Activated CD4-positive, alpha-beta T cell treated with anti-CD3 and anti-CD28 coated beads, Interleukin-2, amount 50 U/mL, for 1 hour (primary cell): ENCODE data around the gene SNHG17.
"Not testable (repeated sequence)": the region's sequence is repeated elsewhere in the genome, so short reads cannot be mapped to it uniquely, and the experiment has no call there.

Experiments
- DNase-seq: peaks from one replicate; pipeline ENCODE4 v3.0.0-alpha.2; 2020

SNHG17 gene

DNA sequence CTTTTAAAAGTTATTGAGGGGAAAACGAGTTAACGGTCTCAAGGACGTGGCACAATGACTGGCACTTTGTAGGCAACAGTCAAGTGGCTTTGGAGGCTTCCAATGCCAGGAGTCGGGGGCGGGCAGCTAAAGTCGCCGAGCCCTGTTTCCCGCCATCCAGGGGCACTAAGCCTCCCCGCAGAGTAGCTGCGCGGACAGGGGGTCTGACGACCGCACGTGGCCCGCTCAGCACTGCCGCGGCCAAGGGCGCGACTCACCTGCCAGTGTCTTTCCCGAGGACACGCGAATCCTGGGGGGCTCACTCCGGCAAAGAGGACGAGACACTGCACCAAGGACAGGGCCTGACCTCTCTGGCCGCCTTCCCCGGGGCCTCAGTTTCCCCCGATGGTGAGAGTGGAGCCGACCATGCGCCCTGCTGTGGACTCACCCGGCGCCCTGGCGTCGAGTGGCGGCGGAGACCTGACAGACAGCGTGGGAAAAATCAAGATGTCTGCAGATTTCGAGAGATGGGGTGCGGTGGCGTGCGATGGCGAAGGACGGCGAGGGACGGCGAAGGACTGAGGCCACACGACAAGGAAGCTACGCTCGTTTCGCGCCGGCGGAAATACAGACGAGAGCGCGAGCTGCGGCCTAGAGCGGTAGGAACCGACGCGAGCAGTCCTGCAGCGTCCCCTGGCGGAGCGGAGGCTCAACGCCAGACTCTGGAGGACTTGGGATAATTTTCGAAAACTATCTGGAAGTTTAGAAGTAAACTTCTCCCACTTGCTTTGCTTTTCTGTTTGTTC, at the start of gene SNHG17:
Gene SNHG17, minus strand, starts transcription at position 559 of the 785 bp plus-strand sequence.
- DNase-seq, result peak; percentile 89

DNA sequence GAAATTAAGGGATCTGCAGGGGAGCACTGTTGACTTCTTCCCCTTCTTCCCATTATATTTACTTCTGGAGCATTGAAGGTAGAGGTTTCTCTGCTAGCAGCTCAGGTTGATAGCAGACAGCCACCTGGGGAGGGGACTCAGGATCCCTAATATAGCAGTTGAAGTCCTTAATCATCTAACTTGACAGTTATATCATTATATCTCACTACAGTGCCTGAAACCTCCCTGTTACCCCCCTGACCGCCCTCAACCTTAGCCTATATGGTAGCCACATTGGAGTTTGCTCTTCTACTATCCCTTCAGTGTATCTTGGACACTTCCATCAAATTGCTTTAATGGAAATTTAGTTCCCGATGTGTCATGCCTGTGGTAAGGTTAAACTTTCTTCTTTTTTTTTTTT, 44.5 kb upstream of the SNHG17 start:
- no peak for DNase-seq

DNA sequence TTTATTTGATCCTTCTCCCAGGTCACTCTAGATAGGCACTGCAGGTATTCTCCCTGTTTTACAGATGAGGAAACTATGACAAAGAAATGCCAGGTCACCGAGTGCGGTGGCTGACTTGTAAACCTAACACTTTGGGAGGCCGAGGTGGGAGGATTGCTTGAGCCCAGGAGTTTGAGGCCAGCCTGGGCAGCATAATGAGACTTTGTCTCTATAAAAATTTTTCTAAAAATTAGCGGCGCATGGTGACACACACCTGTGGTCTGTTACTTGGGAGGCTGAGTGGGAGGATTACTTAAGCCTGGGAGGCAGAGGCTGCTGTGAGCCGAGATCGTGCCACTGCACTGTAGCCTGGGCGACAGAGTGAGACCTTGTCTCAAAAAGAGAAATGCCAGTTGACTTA, 42.6 kb upstream of the SNHG17 start:
- DNase-seq, result no peak

DNA sequence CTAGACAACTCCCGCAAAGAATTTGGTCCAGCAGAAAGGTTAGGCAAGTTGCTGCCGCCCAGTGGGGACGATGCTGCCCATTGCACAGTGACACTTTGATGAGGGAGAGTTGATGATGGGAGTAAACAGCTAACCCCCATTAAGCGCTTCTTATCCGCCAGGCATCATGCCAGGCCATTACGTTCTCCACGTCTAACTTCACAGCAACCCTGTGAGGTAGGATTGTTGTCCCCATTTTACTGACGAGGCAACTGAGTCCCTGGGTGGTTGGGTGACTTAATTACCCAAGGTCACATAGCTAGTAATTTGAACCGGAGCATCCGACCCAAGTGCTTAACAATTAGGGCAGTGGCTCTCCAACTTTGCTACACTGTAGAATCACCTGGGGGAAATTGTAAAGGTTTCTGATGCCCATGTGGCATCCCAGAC, 38.3 kb upstream of the SNHG17 start:
- DNase-seq, result no peak

DNA sequence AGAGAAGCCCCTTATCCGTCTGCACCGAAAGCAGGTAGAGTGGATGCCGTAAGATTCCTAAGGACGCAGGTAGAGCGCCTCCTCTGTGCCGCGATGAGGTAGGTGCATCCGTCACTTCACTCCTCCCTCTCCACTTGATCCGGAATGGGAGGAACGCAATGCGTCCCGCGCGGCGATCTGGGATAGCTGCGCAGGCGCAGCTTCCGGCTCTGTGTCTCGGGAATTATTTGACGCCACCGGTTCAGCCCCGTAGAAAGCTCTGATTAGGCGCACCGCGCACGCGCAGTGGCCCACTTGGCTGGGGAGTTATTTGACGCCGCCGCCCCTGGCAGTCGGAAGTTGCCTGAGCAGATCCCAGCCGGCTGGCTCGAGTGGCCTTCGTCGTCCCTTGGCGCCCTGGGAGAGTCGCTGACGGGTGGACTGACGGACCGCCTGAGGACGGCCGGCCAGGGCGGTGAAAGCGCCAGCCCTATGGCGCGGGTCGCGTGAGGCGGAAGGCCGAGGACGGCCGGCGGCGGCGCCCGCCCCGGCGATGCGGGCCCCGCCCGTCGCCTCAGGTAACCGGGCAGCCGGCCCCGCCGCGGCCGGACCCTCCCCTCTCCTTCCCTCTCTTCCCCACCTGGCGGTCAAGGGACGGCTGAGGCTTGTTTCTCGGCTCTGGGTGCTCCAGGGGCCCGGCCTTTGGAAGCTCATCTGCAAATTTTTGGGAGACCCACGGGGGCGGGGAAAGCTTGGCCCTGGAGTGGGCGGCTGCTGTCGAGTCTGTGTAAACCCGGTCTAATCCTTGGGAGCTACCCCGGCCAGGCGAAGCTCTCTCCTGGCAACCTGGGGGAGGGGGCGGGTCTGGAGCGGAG, 37.6 kb upstream of the SNHG17 start, which contains the start of gene RALGAPB:
Gene RALGAPB, plus strand, starts transcription at position 331 of the 854 bp plus-strand sequence. CDS start 15,590 bp downstream, outside the sequence.
- peak; percentile 99 for DNase-seq

DNA sequence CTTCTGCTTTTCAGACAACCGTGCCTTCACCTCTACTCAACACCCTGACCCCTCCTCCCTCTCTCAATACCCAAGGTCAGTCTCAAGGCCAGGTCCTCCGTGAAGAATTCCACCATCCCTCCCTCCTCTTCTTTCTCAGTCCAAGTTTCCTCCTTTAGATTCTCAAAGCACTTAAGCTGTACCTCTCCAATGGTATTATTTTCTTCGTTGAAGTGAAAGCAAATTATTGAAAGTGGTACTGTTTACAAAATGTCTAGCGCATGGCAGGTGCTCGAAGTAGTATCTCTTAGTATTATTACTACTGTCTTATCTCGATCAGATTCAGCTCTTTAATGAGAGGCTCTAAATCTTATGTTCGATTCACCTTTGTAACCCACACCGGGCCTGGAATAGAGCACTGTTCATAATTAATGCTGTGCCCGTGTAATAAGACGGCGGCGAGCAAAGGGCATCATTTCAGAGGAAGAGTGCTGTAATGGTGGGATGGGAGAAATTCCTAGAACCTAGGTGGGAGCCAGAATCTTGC, 36.9 kb upstream of the SNHG17 start:
- no peak for DNase-seq

DNA sequence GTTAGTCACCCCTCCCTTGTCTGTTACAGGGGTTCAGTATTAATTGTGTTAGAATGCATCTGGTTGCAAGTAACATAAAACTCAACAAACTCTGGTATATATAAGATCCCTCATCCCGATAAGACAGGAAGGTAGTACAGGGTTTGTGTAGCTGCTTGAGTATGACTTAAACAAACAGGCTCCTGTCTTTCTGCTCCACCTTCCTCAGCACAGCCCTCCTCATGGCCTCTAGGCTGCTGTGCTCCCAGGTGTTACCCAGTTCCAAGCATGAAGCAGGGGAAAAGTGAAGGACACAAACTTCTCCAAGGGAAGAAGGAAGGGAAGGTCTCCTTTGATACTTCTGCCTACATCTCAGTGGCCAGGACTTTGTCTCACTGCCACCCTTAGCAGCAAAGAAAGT, 36.1 kb upstream of the SNHG17 start:
- DNase-seq, result no peak

DNA sequence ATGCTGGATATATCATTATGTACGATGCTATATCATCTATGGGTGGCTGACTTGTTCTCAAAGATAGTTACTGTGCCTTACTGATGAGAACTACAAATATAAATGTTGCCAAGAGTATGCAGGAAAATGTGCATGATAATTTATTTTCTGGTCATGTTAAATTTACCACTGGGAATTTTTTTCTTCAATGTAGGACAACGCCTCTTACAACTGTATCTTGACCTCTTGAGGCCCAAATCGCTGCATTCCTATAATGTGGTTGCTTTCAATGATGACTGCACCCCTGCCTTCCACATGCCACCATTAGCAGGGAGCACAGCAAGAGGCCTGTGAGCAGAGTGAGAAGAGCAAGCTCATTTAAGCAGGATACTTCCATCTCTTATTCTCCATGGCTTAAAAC, 31.9 kb upstream of the SNHG17 start:
- DNase-seq, result no peak

DNA sequence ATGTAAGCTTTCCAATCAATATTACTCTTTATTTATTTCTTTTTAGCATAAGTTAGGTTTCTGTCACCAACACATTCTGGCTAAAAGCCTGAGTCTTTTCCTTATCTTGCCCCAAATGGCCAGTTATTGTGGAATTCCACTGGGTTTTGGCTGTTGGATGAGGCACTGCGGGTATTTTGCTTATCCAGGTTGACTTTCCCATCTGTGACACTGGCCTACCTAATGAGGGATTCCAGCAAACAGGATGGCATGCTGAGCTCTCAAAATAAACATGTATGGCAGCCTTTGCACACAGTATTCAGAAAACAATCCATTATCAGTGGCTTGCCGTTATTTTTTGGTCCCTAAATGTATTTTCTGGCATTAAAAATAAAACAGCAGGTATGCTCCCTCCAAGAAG, 31.0 kb upstream of the SNHG17 start:
- no peak for DNase-seq

DNA sequence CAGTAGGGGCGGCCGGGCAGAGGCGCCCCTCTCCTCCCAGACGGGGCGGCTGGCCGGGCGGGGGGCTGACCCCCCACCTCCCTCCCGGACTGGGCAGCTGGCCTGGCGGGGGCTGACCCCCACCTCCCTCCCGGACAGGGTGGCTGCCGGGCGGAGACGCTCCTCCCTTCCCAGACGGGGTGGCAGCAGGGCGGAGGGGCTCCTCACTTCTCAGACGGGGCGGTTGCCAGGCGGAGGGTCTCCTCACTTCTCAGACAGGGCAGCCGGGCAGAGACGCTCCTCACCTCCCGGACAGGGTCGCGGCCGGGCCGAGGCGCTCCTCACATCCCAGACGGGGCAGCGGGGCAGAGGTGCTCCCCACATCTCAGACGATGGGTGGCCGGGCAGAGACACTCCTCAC, 26.4 kb upstream of the SNHG17 start:
- DNase-seq, result not testable (repeated sequence)

DNA sequence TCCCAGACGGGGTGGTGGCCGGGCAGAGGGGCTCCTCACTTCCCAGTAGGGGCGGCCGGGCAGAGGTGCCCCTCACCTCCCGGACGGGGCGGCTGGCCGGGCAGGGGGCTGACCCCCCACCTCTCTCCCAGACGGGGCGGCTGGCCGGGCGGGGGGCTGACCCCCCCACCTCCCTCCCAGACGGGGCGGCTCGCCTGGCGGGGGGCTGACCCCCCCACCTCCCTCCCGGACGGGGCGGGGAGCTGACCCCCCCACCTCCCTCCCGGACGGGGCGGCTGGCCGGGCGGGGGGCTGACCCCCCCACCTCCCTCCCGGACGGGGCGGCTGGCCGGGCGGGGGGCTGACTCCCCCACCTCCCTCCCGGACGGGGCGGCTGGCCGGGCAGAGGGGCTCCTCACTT, 26.0 kb upstream of the SNHG17 start:
- DNase-seq, result not testable (repeated sequence)

DNA sequence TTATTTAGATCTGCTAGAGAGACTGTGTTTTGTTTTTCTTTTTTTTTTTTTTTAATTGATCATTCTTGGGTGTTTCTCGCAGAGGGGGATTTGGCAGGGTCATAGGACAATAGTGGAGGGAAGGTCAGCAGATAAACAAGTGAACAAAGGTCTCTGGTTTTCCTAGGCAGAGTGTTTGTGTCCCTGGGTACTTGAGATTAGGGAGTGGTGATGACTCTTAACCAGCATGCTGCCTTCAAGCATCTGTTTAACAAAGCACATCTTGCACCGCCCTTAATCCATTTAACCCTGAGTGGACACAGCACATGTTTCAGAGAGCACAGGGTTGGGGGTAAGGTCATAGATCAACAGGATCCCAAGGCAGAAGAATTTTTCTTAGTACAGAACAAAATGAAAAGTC, 25.5 kb upstream of the SNHG17 start:
- DNase-seq, result not testable (repeated sequence)

DNA sequence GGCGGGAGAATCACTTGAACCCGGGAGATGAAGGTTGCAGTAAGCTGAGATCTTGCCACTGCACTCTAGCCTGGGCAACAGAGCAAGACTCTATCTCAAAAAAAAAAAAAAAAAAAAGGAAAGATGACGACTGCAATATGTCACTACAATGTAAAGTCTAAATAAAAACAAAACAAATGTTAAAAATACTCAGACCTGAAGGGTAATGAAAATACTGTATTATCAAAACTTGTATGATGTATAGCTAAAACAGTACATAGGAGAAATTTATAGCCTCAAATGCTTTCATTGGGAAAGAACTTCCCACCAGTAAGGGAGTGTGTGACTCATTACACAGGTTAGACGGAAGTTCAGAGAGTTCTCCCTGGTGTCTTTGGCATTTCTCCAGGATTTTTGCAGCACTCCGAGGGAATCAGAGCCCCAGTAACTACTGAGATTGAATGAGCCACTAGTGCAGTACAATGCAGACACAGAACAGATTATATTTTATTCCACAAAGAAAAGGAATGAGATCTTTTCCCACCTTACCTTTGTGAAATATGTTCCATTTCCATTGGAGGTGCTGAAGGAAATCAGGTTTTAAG, 25.0 kb upstream of the SNHG17 start:
- DNase-seq, result no peak

DNA sequence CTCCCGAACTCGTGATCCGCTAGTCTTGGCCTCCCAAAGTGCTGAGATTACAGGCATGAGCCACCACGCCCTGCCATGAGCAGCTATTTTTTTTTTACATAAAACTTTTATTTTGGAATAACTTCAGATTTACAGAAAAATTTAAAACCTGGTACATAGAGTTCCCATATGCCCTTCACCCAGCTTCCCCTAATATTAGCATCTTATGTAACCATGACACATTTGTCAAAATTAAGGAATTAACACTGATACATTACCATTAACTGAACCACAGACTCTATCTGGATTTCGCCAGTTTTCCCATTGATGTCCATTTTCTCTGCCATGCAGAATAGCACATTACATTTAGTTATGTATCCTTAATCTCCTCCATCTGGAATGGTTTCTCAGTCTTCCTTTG, 23.2 kb upstream of the SNHG17 start:
- no peak for DNase-seq

DNA sequence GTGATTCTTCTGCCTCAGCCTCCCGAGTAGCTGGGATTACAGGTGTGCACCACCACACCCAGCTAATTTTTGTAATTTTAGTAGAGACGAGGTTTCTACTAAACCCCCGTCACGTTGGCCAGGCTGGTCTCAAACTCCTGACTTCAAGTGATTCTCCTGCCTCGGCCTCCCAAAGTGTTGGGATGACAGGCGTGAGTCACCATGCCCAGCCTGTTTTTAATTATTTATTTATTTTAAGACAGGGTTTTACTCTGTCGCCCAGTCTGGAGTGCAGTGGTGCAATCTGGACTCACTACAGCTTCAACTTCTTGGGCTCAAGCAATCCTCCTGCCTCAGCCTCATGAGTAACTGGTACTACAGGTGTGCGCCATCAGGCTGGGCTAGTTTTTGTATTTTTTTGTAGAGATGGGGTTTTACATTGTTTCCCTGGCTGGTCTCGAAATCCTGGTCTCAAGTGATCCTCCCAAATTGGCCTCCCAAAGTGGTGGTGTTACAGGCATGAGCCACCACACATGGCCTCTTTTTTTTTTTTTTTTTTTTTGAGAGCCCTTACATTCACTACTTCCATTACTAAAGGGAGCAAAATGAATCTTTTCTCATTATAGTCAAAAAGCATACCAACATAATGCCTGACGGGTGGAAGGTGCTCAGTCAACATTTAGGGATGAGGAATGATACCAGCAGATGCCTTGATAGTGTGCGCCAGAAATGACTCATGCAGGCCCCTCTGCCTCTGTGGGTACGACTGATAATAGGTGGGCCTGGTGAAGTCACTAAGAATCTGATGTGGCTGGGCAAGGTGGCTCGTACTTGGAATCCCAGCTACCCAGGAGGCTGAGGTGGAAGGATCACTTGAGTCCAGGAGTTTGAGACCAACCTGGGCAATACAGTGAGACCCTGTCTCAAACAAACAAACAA, 19.7 kb upstream of the SNHG17 start:
- no peak for DNase-seq

DNA sequence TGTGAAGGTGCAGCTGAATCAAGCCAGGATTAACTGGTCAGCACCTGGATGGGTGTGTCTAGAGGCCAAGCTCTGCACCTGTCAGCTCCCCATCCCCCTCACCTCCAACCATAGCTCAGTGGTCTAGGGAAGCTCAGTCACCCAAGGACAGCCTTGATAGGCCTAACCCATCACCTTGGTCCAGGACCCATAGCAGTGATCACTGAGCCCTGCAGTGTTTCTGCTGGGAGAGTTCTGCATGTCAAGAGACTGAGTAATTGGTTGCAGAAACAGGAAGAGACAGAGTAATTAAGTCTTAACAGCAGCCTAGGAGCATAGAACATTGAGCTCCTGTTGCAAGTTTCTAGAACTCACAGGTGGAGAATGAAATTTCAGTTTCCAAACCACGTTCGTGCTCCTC, 18.8 kb upstream of the SNHG17 start:
- DNase-seq, result no peak

DNA sequence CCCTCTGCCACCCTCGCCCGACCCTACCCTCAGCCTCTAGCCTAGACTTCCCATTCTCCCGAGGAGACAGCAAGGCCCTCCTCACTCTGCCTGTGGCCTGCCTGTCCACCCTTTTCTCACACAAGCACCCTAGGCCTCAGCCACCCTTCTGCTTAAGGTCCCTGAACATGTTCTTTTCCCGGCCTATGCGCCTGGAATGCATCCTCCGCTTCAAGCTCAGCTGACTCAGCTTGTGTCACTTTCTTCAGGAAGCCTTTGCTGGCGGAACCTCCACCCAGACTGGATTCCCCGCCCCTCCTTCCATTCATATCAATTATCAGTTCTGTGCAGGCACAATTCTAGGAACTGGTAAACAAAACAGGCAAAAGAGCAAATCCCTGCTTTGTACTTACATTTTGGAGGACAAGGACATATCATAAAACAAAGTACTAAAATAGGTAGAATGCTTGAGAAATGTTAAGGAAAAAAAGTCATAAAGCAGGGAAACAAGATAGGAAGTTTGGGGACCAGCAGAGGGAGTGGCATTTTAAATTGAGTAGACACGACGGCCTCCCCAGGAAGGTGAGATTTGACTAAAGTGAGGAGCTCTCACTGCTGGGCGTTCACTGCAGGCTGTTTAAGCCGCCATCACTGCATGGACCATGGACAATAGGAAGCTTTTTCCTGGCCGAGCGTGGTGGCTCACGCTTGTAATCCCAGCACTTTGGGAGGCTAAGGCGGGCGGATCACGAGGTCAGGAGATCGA, 17.9 kb upstream of the SNHG17 start:
- DNase-seq, result no peak

DNA sequence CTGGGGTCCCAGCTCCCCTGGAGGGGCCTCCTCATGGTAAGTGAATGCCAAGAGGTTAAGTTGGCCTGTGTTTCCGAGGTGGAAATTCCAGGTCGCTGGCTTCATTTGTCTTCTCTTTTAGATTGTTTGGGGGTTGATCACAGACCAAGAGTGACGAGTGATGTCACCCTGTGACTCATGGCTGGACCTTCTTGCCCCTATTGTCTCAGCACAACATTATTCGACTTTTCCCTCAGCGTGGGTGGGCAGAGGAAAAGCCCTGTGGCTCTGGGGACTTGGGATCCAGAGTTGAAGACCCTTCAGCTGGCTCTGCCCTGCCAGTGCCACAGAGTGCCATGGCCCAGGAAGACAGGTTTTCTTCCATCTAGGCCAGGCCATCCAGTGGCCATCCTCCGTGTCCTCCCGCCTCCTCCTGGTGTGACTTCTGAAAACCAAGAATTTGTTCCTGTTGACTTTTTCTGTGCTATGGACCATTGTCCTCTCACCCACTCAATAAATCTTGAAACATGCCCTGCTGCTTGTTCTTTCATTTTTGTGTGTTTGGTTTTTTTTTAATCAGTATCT, 15.4 kb upstream of the SNHG17 start:
- DNase-seq, result no peak

DNA sequence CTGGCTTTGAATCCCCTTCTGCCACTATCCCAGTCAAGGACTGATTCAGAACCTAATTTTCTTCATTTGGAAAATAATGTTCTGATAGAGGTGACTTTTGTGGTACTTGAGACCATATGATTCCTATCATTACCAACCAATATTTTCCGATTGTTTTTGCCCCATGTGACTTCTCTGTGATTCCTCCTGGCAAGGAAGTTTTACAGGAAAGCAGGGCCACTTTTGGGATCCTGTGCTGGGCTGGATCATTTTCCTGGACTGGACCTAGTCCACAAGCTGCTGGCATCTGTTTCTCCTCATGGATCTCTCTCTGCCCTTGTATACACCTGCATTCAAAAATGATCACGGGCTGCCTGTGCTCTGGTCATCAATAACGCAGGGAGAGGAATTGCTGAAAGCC, 13.9 kb upstream of the SNHG17 start:
- no peak for DNase-seq

DNA sequence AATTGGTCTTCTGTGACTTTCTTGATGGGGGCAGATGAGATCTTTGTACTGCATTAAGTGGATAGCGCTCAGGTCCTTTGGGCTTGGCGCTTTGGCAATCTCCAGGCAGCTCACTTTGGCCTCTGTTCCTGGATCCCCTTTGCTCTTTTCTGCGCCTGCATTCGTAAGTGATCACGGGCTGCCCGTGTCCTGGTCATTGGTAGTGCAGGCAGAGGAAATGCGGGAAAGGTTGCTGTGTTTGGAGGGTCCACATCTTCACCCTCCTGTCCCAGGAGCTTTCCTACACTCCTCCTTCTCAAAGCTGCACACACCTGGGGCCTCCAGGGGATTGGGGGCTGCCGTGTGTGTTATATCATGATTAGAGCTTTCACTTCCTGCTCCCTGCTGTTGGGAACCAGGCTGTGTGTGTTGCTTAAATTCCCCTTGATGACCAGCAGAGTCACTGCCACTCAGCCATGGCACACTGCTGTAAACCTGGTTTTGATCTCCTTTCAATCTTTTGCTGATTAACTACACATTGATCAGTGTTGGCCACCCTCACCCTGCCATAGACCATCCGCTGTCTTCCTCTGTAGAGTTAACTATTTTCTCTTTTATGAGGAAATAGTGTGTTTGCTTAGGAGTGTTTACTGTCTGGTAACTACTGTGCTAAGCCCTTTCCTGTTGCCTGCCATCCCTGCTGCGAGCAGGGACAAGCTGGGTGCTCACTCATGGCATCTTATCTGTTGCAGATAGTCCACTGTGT, 13.0 kb upstream of the SNHG17 start:
- no peak for DNase-seq
